Tongue (tissue), 2 donors: ENCODE measurements around the gene PHLPP1. TPM values are rescaled to one million over a fixed set of nuclear protein-coding genes. Genes with fewer than 3 reads are reported as not detected.

Experiments used
- DNase-seq: peaks from one replicate; pipeline ENCODE4 v3.0.0-alpha.2; 2015
- total RNA-seq: library from RNA; depleted of rRNA; stranded (reverse); fragments of >200 nt; gene quantifications from one replicate; pipeline ENCODE4 v1.2.3, GENCODE V29; 2014

The PHLPP1 gene
- total RNA-seq, 1 donor from 2014 or later, result 8.8 TPM

DNA sequence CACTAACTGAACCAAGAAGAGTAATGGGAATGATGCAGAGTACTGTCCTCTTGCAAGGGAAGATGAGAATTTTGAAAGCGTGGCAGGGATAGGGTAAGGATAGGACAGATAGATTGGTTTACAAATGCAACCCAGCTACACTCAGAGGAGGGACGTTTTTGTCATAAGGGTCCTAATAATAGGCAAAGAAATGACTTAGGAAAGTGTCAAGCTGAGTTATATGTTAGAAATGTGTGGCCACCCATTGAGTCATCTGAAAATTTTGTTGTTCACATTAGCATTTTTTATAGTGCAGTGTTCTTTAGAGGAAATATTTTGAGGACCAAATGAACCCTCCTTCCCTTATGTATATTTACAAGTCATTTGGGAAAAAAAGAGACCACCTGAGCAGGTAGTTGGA, 137.5 kb downstream of the PHLPP1 start:
- DNase-seq, result no peak

DNA sequence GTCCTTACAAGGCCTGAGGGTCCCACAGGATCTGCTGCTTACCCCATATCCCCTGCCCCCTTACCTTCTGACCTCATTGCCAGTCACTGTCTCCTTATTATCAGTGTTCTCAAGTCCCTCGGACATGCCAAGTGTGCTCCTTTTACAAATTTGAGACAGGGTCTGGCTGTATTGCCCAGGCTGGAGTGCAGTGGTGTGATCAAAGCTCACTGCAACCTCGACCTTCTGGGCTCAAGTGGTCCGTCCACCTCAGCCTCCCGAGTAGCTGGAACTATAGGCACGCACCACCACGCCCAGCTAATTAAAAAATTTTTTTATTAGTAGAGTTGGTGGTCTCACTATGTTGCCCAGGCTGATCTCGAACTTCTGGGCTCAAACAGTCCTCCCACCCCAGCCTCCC, 141.0 kb downstream of the PHLPP1 start:
- DNase-seq, result no peak

DNA sequence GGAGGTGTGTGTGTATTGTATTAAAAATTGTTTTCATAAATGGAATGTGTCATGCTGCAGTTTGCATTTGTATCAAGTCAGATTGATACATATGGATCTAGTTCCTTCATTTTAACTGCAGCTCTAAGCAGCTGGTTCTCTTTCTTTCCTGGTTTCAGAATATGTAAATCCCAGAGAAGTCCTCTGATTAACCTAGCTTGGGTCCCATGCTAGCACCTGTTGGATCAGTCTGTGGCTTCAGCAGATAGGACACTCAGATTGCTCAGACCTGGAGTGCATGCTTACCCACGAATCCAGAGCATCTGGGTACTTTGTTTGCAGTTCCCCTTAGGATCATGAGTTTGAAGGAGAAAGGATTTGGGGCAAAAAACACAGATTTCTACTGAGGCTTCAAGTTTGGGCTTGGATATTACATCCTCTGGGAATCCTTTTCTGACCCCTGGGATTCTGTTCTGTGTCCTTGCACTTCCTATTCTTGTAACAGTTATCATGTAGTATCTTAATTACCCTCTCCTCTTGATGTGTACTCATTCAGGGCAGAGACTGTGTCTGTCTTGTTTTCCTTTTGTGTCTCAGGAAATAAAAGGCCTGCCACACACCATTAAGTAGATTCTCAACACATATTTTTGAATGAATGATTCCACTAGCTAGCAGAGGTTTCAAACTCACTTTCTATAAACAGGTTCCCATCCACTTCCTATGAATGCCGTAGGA, 142.1 kb downstream of the PHLPP1 start:
- no peak for DNase-seq

DNA sequence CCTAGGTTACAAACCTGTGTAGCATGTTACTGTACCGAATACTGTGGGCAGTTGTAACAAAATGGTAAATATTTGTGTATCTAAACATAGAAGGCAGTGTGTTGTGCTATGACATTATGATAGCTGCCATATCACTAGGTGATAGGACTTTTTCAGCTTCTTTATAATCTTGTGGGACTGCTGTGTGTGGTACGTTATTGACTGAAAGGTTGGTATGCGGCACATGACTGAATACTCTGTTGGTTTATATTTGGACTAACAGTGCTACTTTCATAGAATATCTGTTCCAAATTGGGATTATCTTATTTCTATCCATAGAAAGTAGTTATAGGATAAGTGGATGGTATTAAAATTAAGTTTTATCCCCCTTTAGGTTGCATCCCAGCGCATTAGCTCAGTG, 144.7 kb downstream of the PHLPP1 start:
- DNase-seq, result no peak

DNA sequence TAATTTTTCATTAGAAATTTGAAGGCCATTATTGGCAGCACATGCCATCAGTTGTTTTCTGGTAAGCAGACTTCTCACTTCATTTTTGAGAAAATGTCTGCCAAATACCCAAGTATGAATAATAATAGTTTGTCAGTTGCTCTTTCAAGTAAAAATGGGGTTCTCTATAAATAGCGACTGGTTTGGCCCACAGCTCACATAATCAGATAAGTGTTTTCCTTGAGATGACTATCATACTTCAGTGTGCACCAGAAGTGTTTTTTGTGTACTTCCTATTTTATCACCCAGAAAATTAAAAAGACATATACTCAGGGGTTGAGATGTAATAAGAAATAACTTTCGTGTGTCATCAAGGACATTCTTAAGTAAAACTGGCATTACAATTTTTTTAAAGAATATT, 147.1 kb downstream of the PHLPP1 start:
- no peak for DNase-seq

DNA sequence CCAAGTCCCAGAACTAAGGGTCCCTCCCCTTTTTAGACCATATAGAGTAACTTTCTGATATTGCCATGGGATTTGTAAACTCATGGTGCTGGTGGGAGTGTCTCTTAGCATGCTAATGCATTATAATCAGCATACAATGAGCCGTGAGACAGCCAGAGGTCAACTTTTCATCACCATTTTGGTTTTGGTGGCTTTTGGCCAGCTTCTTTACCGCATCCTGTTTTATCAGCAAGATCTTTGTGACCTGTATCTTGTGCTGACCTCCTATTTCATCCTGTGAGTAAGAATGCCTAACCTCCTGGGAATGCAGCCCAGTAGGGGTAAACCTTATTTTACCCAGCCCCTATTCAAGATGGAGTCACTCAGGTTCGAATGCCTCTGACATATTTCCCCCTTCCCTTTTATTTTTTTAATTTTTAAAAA, 148.2 kb downstream of the PHLPP1 start:
- no peak for DNase-seq

DNA sequence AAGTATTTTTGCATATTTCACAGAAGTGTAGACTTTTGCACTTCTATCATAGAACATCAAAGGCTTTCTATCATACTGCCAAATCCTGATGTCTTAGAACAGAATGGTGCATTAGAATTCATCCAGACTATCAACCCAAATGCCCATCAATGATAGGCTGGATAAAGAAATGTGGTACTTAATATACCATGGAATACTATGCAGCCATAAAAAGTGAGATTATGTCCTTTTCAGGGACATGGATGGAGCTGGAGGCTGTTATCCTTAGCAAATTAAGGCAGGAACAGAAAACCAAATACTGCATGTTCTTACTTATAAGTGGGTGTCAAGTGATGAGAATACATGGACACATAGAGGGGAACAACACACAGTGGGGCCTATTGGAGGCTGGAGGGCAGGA, 150.2 kb downstream of the PHLPP1 start:
- no peak for DNase-seq

DNA sequence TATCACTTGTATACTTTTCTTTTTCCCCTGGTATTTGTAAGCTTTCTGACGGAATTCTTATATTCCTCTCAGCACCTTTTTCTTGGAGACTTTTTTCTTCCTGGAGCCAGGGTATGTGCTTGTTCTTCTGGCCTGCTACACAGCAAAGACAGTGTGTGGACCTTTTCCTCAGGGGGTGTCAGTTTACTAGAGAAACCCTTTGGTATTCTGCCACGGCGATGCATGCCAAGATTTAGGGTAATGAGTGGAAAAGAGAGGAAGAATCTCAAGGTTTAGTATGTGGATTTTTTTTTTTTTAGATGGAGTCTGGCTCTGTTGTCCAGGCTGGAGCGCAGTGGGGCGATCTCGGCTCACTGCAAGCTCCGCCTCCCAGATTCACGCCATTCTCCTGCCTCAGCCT, 152.2 kb downstream of the PHLPP1 start:
- DNase-seq, result peak; percentile 60

DNA sequence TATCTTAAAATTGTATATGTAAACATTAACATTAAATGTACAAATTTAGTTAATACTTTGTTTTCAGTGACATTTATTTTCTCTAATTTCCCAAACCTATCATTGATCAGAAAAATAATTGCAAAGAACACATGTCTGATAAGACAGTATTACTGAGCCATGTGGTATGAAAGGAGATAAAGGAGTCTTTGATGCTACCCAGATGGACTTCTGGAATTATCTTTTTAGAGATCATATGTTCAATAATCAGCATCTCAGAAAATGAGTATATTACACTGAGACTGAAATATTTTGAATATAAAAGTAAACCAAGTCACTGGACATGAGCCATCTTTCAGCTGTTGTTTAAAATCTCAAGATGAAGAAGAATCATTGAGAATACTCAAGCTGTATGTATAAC, 153.3 kb downstream of the PHLPP1 start:
- DNase-seq, result no peak

DNA sequence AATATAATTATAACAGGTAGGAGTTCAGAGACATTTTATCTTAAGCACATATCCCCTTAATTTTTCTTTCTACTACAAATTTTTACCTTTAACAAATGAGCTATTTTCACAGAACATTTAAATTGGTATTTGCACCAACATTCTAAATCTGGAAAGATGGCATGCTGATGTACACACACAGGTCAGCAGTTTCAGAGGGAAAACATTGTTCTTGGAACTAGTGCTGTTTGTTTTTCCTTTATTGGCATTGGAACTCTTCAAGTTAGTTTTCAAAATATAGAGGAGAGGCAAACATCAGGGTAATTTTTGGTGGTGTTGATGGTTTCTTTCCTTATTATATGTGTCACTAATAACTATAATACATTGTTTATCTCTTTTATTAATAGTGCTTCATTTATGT, 155.3 kb downstream of the PHLPP1 start:
- no peak for DNase-seq

DNA sequence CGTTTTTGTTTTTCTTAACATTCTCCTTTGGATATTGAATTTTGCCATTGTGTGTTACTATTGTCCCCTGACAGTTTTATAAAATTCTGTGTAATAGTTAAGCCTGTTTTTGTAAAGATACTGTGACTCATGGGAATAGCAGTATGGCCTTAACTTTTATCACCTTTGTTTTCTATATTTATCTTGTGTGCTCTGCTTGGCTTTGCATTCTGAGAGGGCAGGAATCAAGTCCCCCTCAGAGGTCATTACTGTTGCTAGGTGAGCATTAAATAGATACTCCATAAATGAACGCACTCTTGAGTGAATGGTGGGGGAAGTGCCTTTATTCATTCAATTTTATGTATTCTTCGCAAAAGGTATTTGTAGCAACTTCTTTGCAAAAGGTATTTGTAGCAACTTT, 160.0 kb downstream of the PHLPP1 start:
- no peak for DNase-seq

DNA sequence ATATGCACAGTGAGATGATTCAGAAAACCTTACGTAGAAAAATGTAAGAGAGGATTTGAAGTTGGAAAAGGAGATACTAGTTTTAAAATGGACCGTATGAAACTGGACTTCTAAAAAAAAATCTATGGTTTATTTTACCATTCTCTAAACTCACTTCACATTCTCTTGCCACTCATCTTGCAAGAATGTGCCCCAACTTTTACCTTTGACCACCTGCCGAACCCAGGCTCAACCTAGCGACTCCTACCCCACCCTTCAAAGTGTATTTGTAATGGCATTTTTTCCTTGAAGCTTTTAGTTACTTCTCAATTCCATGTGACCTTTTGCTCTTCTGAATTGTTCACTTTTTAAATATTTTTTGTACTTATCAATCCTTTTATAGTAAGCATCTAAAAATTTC, 160.8 kb downstream of the PHLPP1 start:
- DNase-seq, result no peak

DNA sequence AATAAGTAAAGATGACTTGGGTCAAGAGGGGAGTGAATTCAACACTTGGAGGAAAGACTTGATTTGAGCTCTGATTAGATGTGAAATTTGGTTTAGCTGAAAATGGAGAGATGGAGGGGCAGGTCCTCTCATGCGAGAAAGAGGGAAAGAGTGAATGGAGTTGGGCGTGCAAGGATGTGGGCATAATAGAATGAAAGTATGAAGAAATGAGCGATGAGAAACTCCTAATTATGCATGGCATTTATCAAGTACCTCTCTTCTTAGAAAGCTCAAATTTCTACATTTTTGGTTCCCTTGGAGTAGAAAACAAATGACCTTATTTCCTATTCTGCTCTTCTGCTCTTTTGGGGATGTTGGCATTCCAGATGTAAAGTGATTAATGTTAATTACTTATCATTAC, 161.5 kb downstream of the PHLPP1 start:
- no peak for DNase-seq

DNA sequence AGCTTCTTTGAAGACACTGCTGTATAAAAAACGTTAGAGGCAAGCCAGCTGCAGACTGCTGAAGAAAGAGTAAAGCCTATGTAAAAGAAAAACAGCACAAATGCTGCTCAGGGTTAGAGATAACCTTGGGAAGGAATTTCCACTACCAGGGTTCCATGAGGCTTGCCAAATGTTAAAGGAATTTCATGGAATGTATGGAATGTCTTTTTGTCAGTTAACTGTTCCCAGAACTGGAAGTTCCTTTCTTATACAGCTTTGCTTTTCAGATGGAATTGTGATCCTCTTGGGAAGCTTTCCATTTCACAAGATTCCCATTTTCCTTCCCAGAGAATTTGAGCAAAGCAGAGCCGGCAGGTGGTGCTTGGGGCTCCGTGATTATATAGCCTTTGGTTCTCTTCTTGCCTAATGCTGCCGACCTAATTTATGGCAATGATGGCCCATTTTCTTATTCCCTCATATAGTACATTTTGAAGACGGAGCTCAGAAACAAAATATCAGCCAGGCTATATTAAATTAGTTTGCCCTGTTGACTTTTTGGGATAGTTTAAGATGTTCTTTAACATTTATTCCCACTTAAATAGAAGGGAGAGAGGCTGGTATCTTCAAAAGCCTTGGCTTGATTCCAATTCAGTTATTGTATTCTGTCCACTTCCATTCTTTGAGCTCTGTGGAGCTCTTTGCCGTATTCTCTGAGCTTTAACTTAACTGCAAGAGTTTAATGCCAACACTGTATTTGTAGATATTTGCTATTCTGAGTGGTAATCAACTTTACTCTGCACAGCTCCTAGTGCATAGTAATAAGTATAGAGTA, 162.3 kb downstream of the PHLPP1 start:
- peak; percentile 72 for DNase-seq

DNA sequence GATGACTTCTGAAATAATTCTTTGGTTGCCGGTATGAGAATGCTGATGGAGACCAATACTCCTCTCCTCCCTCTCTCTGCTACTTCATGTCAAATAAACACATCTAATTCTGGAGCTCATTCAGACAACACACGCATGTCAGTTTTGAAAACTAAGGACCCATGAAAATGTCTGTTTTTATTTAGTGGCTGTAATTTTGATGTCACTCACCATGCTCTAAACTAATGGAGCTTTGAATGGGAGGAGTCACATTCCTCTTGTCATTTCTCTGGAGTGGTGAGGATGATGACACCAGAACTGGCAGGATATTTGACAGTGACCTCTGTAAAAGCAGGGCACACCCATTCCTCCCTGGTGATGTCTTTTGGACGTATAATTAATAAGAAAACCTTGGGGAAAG, 163.0 kb downstream of the PHLPP1 start:
- DNase-seq, result no peak

DNA sequence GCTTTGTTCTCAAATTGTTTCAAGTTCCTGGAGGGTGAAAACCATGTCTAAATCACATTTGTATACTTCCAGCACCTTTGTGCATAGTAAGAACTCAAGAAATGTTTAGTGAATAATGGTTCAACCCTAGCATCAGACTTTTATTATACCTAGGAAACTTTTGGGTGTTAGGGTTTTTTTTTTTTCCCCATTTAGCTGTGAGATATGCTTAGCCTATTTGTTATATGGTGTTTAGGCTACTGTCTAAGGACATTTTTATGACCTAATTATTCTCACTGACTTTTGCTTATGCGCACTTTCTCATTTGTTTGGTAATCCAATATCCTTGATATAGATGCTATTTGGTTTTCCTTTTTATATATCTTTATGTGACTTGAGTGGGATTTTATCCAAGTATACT, 164.7 kb downstream of the PHLPP1 start:
- DNase-seq, result no peak

DNA sequence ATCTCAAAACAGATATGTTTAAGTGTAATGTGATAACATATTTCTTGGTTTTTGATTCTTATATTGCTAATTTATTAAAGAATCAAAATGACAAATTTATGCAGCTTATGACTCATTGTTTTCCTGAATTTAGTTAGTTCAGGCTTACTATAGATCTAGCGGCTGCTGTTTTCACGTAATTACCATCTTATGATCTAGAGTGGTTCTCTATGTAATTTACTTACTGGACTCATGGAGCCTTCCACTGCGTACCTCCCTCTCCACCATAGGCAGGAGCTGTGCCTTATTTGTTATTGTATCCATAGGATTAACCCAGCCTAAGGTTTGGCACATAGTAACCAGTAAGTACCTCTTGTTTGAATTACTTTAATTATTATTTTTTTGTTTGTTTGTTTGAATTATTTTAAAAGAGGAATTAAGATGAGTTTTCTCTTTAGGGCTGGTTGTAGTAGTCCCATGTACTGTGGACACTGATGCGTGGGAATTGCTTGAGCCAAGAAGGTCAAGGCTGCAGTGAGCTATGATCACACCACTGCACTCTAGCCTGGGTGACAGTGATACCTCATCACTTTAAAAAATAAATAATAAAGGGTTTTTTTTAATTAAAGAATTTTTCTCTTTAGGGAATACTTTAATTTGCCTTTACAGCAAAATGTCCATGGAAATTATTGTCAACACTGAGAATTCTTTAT, 165.5 kb downstream of the PHLPP1 start:
- DNase-seq, result no peak

DNA sequence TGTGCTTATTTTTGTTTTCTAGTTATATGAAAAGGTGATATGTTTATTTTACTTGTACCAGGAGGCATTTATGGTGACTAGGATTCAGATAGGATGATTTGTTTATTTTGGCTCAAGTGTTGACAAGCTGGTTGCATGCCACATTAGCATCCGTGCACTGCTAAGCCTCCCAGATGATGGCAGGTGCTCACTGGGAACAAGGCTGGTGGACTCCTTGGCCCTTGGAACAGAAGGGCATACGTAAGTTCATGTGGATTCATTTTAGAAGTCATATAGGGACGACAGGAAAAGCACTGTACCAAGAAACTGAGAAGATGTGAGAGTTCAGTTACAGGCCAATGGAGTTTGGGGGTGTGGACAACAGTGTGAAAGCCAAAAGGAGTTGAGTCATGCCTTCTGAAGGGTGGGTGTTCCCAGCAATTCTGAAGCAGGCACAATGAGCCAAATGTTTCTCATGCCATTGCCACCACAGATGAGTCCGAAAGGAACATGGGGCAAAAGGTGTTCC, 166.2 kb downstream of the PHLPP1 start:
- peak; percentile 23 for DNase-seq

DNA sequence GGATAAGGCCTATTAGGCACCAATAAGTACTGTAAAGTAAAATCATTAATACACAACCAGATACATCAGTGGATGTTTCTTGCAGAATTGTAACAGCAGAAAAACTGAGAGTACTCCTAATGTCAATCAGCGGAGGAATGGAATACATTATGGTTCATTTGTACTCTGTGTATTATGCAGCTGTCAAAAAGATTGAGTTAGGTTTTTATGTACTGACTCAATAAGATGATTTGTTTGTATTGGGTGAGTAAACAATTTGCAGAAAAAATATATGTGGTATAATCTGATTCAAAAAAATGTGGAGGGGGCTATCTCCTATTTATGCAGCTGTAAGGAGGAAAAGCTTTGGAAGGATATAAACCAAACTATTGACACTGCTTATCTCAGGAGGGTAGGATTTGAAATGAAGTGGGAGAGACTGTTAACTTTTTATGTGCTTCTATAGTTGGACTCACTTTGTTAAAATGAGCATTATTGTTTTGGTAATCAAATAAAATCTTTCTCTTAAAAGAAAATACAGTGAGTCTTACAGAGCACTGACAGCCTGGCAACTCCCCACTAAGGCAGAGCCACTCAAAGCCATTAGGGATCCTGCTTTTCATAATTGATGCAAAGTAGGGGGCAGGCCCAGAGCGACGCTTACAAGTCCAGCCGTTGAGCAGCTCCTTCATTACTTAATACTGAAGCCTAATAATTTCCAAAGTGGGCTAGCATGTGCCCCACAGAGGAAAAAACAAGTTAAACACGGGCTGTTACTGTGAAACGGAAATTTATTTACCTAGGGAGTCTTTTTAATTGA, 168.8 kb downstream of the PHLPP1 start:
- no peak for DNase-seq

DNA sequence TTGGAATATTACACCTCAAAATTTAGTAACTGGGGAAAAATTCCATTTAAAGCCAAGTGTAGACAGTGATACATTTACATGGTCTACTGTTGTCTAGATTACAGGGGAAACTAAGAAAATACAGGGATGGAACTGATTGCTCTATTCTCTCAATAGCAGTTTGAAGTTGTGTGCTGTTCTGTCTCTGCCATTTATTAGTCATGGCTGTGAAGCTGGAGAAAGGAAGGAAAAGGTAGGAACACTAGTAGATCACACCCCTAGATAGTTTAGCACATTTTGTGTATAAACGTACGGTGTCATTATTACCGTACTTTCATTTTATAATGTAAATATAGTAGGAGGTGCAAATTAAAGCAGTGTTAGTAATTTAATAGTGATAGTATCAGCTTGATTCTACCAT, 170.5 kb downstream of the PHLPP1 start:
- DNase-seq, result no peak

DNA sequence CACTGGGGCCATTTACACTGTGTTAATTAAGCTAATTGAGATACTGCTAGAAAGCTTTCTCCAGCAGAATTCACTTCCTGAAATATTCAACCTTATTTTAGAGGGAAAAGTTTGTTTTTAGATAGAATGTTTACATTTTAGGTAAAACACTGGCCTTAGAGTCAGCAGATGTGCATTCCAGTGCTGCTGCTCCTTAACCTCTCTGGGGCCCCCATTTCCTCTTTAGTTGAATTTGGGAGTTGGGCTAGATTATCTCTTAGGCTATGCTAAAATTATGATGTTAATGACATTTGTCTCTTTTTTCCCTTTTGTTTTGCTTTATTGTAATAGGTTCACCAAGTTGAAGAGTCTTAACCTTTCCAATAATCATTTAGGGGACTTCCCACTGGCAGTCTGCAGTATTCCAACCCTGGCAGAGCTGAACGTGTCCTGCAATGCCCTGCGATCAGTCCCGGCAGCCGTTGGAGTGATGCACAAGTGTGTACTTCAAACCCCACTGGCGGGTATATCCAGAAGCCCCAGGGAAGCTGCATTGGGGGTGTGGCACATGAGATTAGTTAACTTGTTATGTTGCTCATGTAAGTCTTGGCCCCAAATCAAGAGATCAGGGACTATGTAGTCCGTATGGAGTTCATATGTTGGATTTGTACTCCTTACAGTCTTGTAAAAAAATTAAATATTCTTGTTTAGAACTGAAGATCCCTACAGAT, 179.5 kb downstream of the PHLPP1 start:
- peak; percentile 8 for DNase-seq

DNA sequence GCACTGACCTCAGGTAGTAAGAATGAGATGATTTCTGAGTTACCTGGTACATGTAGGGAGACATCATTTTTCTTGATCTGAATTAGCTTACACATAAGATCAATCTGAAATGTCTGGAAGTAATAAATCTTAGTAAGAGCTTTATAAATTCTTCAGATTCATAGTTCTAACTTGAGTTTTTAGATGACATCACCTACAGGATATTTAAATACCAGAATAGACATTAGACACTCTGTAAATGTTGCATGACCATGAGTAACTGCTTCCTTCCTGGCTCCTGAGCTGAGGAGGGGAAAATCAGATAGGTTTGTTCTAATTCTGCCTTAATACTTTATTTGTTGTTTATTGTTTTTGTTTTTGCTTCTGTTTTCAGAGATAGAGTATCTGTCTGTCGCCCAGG, 181.8 kb downstream of the PHLPP1 start:
- no peak for DNase-seq
